MM.1S (cell line): ENCODE data around the gene MEX3C.

ENCODE experiments used
- DNase-seq: peaks from one replicate; pipeline ENCODE4 v3.0.0-alpha.2; 2015
- H2AFZ ChIP-seq: fragments of 300-600 bp; sonication (generic); 2 replicates; pipeline ENCODE4 v1.6.0; 2016; ENCODE audit warnings: antibody characterized with exemption, low read length
- H3F3A ChIP-seq: fragments of 300-600 bp; sonication (generic); 2 replicates; pipeline ENCODE4 v1.6.1; 2016; ENCODE audit warnings: mild to moderate bottlenecking, antibody characterized with exemption, low read length, moderate library complexity, mixed read lengths; ENCODE audit not compliant: insufficient read depth
- H3K27ac ChIP-seq: fragments of 300-600 bp; sonication (generic); 2 replicates; pipeline ENCODE4 v1.5.1; 2016; ENCODE audit warnings: mild to moderate bottlenecking, low read length
- H3K27me3 ChIP-seq: fragments of 300-600 bp; sonication (generic); replicated peaks from 2 replicates; pipeline ENCODE4 v1.6.0; 2016; ENCODE audit warnings: low read length; ENCODE audit not compliant: insufficient read depth
- H3K36me3 ChIP-seq: fragments of 300-600 bp; sonication (generic); replicated peaks from 2 replicates; pipeline ENCODE4 v1.6.1; 2016; ENCODE audit warnings: mild to moderate bottlenecking, low read length, mixed read lengths; ENCODE audit not compliant: insufficient read depth
- H3K4me1 ChIP-seq: fragments of 300-600 bp; sonication (generic); 2 replicates; pipeline ENCODE4 v1.6.1; 2016; ENCODE audit warnings: low read length, mixed read lengths
- H3K4me2 ChIP-seq: fragments of 300-600 bp; sonication (generic); 2 replicates; pipeline ENCODE4 v1.6.0; 2016; ENCODE audit warnings: low read depth, low read length
- H3K4me3 ChIP-seq: fragments of 300-600 bp; sonication (generic); 2 replicates; pipeline ENCODE4 v1.5.1; 2016; ENCODE audit warnings: low read length, mixed read lengths
- H3K79me2 ChIP-seq: fragments of 300-600 bp; sonication (generic); 2 replicates; pipeline ENCODE4 v1.6.1; 2016; ENCODE audit warnings: mixed run types, low read length, mixed read lengths
- H3K9ac ChIP-seq: fragments of 300-600 bp; sonication (generic); 2 replicates; pipeline ENCODE4 v1.6.1; 2016; ENCODE audit warnings: low read length, mixed read lengths
- H3K9me2 ChIP-seq: fragments of 300-600 bp; sonication (generic); replicated peaks from 2 replicates; pipeline ENCODE4 v1.6.1; 2016; ENCODE audit warnings: mild to moderate bottlenecking, low read length, mixed read lengths; ENCODE audit not compliant: insufficient read depth
- H3K9me3 ChIP-seq: fragments of 300-600 bp; sonication (generic); replicated peaks from 2 replicates; pipeline ENCODE4 v1.6.1; 2016; ENCODE audit warnings: mild to moderate bottlenecking, low read length, mixed read lengths; ENCODE audit not compliant: insufficient read depth
- H4K20me1 ChIP-seq: fragments of 300-600 bp; sonication (generic); 2 replicates; pipeline ENCODE4 v1.6.1; 2016; ENCODE audit warnings: mild to moderate bottlenecking, low read length, moderate library complexity, mixed read lengths; ENCODE audit not compliant: insufficient read depth
- CTCF ChIP-seq: fragments of 300-600 bp; sonication (generic); IDR thresholded peaks from 2 replicates; pipeline ENCODE4 v1.5.1; 2016; ENCODE audit warnings: antibody characterized with exemption, low read length, mixed read lengths
- EZH2 ChIP-seq: fragments of 300-600 bp; sonication (generic); optimal IDR thresholded peaks from 2 replicates; pipeline ENCODE3; 2017; ENCODE audit warnings: low read depth, mild to moderate bottlenecking, antibody characterized with exemption, low read length, mixed read lengths
- EZH2phosphoT487 ChIP-seq: fragments of 300-600 bp; sonication (generic); IDR thresholded peaks from 2 replicates; pipeline ENCODE4 v1.6.1; 2018; ENCODE audit warnings: antibody characterized with exemption, low read length

Gene MEX3C

DNA sequence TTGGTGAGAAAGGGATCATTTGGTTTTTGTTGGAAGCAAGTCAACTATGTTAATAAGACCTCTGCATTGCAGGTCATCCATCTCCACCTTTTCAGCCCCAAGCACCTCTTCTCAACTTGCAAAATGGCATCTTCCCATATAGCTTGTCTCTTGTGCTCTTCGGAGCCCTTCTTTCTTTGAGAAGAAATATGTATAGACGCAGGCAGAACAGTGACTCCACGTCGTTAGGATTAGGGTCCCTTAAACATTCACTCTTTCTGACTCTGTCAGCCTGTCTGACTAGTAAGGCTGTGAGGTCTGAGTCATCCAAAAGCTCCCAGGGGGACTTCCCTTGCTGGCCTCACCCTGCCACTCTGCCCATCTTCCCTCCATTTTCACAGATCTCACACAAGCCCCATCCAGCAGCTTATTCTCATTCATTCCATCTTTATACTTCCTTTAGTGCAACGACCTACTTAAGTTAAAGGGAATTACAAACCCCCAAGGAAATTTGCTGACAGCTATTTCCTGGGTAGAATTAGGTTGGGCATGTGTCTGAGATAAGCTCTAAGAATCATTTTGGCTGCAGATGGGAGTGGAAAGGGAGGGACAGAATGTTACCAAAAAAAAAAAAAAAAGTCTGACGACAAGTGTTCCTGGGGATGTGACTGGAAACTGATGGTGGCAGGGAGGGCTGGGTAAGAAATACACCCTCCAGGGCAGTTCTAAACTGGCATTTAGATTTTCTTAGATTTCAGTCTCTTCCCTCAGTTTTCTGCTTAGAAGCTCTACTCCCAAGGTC lies 37.7 kb upstream of the MEX3C start:
- Histone ChIP-seq H2AFZ (no peak overlapping the region), H3K79me2 (no peaks in the 10 kb centered on the region), H3K4me3 (no peak overlapping the region), H3K27ac (no peak overlapping the region), H3K36me3 (no peaks in the 10 kb centered on the region), H3K9ac (no peak overlapping the region), H3K9me3 (no peaks in the 10 kb centered on the region), H3F3A (no peaks in the 10 kb centered on the region), H3K4me2 (no peak overlapping the region), H3K9me2 (no peaks in the 10 kb centered on the region), H3K27me3 (no peaks in the 10 kb centered on the region), H3K4me1 (no peaks in the 10 kb centered on the region), H4K20me1 (no peaks in the 10 kb centered on the region)
- DNase-seq: no peak
- no peak for TF ChIP-seq CTCF
- no peak for TF ChIP-seq EZH2
- TF ChIP-seq EZH2phosphoT487: no peak

- no peak overlapping the region for H3K4me2 ChIP-seq
- H3K27me3 ChIP-seq: no peaks in the 10 kb centered on the region
- no peaks in the 10 kb centered on the region for H3K4me1 ChIP-seq
- no peak overlapping the region for H3K27ac ChIP-seq
- H3K9me3 ChIP-seq: no peaks in the 10 kb centered on the region
- no peaks in the 10 kb centered on the region for H3F3A ChIP-seq
- H3K9me2 ChIP-seq: no peaks in the 10 kb centered on the region
- no peaks in the 10 kb centered on the region for H4K20me1 ChIP-seq
- H3K9ac ChIP-seq: no peak overlapping the region
- TF ChIP-seq EZH2phosphoT487: no peak
- TF ChIP-seq CTCF: no peak
- TF ChIP-seq EZH2: no peak
- no peak for DNase-seq
- no peaks in the 10 kb centered on the region for H3K36me3 ChIP-seq
- no peaks in the 10 kb centered on the region for H3K79me2 ChIP-seq
- no peak overlapping the region for H2AFZ ChIP-seq
- no peak overlapping the region for H3K4me3 ChIP-seq
Observed at GRCh38 chr18:51234117-51235008, 36.9 kb upstream of the MEX3C start.

- no peaks in the 10 kb centered on the region for H3K9me3 ChIP-seq
- no peaks in the 10 kb centered on the region for H4K20me1 ChIP-seq
- no peak overlapping the region for H3K4me3 ChIP-seq
- TF ChIP-seq EZH2phosphoT487 (no peak), CTCF (no peak), EZH2 (no peak)
- no peak overlapping the region for H3K4me2 ChIP-seq
- H3K9ac ChIP-seq: no peak overlapping the region
- no peaks in the 10 kb centered on the region for H3K4me1 ChIP-seq
- H2AFZ ChIP-seq: no peak overlapping the region
- no peaks in the 10 kb centered on the region for H3K36me3 ChIP-seq
- H3K9me2 ChIP-seq: no peaks in the 10 kb centered on the region
- H3K79me2 ChIP-seq: no peaks in the 10 kb centered on the region
- H3F3A ChIP-seq: no peaks in the 10 kb centered on the region
- no peak overlapping the region for H3K27ac ChIP-seq
- H3K27me3 ChIP-seq: no peaks in the 10 kb centered on the region
- DNase-seq: no peak
Observed at GRCh38 chr18:51229328-51229727, 31.8 kb upstream of the MEX3C start.
